Measurements from ENCODE around the gene TAF4.
"Not testable (repeated sequence)": the region's sequence is repeated elsewhere in the genome, so short reads cannot be mapped to it uniquely, and the experiment has no call there.

TAF4 gene

DNA sequence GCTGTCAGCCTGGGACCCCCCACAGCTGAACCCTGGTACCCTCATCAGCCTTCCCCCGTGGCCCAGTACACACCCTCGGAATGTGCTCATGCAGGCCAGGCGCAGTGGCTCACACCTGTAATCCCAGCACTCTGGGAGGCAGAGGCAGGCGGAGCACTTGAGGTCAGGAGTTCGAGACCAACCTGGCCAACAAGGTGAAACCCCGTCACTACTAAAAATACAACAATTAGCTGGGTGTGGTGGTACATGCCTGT, 9.9 kb downstream of the TAF4 start:
- DNase-seq: not testable (repeated sequence)

- no peak for DNase-seq
Observed at GRCh38 chr20:62055106-62055861, 10.4 kb downstream of the TAF4 start.

DNA sequence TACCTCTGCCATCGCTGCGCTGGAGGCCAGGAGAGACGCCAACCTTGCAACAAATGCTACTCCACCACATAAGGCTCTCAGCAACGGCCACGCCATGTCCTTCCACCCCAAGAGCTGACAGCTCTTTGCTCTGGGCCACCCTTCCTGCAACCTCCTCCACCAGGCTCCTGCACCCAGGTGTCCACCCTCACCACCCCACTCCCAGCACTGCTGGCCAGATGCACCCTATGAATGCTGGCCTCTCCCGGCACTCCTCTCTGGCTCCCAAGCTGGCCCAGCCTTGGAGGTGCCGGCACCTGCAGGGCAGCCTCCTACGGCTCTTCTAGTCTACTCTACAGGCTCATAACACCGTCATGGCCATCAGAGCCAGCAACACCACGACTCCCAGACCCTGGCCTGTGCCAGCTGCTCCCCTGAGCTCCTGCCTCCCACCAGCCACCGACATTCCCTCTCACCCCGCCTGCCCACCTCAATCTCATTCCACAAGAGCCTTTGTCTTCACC, 11.2 kb downstream of the TAF4 start:
- DNase-seq: no peak

- no peak for DNase-seq
Observed at GRCh38 chr20:62053465-62054196, 12.1 kb downstream of the TAF4 start.

DNA sequence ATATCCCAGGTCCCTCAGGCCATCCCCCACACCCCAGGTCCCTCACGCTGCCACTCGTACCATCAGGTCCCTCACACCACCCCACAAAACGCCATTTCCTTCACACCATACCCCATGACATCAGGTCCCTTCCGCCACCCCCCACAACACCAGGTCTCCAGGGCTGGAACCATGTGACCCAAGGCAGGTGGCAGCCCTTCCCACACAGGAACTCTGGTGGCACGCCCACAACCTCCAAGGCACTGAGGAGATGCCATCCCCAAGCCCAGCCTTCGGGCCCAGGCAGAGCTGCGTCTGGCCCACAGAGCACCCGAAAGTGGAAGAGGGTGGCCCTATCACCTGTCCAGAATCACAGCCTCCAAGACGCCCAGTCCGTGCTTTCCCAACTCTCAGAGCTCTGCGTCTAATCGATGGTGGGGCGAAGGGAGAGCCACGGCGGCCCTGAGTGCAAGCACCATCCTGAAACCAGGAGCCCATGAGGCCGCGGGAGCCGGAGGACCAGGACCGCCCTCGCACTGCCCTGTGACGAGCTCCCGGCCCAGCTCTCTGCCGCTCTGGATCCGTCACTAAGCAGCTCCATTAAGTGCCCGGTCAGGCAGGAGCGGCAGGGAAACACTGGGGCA, 12.7 kb downstream of the TAF4 start:
- DNase-seq: no peak

GRCh38 chr20:62052336-62052841, 13.3 kb downstream of the TAF4 start:
- DNase-seq: no peak

DNA sequence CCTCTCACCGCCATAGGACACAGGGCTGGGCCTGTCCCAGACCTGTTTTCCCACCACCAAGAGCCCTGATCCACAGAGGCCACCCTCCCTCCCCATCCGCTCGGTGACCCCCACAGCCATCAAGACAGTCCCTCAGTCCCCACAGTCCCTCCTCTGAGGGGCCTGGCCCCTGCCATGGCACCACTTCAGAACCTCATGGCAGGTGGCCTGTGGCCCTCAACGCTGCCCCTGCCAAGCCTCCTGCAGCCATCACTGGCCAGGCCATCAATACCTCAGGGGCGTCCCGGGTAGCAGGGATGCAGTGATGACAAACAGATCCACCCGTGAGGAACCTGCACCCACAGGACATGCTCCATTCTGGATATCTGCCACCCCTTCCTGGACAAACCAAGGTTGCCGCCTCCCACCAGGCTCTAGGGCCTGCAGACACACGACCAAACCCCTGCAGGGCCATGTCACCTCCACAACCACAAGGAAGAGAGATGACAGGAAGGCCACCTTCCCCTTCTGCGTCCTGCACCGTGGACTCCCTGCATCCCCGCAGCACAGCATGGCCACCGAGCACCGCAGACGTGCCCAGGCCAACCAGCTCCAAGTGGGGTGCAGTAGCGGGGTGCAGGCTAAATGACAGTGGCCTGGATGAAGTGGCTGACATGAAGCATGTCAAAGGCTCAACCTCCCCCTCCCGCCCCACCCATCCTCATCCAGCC, 14.0 kb downstream of the TAF4 start:
- DNase-seq: no peak

GRCh38 chr20:62051144-62051543, 14.5 kb downstream of the TAF4 start:
- DNase-seq: no peak

DNA sequence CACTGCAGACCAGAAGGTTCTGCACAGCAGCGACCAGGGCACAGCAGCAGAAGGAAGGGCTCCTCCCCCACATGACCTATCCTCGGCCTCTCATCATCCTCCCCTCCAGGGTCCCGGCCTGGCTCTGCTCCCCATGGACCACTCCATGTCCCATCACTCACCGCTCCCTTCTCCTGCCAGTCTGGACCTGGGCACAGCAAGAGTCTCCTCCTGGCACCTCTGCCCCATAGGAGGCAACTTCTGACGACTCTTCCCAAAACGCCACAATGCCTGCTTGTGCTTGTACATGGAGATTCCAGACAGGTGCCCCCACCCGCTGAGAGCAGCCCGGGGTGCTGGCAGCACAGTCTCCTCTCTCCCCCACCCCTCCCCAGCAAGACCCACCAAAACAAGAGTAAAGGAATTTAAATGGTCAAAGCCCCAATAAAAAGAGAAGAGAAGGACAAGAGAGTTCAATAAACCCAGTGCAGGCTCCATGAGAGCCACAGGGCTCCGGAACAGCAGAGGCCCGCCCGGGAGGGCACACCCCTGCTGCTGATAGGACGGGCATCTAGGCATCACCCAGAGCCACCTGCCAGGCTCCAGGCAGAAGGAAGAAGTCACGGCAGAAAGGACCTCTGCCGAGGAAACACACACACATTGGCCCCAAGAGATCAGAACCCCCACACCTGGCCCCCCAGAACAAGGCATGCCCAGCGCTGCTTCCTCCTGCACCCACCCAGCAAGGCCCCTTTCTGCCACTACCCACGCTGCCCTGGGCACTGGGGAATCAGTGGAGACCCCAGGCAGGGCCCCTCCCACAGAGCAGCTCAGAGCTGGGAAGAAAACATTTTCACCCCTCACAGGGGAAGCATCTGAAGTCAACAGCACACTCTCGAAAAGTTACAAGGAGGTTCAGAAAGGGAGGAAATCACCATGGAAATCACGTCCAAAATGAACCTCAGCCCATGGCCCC, 15.2 kb downstream of the TAF4 start:
- DNase-seq: no peak

DNA sequence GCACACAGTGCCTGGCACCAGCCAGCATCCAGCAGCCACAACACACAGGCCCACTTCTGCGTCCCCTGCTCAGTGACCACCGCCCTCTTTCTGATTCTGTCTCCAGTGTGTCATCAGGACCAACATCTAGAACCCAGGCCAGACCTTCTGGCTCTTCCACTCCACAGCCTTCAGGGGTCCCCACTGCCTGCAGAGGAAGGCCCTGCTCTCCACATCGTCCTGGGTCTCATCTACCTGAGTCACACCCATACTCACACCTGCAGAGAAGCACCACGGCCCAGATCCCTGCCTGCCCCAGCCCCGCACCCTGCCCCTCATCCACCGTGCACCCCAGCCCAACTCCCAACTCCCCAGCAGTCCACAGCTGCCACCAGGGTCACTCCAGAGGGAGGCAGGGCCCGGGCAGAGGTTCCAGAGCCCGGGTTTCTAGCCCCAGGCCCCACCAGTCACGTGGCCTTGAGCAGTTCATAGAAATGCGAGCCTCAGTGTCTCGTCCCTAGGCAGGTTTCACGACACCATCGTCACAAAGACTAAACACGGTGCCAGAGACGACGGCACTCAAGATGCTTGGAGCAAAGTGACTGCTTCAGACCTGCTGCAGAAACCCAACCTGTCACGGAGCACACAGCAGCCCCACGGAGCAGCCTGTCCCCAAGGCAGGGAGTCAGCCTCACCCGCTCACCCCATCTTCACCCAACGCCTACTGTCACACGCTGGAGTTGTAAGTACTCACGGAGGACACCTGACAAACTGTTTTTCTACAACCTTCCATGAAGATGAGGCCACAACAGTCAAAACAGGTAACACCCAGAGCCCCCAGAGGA, 16.1 kb downstream of the TAF4 start:
- DNase-seq: no peak

GRCh38 chr20:62048821-62049291, 16.8 kb downstream of the TAF4 start:
- DNase-seq: no peak

DNA sequence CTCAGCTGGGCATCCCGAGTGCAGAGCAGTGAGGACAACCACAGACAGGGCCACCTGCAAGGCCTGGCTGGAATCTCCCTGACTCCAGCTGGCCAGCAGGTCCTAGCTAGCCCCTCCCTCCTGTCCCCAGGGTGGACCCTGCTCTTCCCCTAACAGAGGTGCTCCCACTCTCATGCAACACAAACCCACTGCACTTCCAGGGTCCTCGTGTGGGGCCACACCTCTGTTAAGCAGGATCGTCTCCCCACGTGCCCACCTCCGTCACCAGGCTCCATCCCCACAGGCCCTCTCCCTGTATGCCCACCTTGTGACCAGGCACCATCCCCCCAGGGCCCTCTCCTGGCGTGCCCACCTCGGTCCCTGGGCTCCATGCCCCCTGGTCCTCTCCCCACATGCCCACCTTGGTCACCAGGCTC, 17.3 kb downstream of the TAF4 start:
- DNase-seq: no peak

- DNase-seq: no peak
Observed at GRCh38 chr20:62047666-62048345, 17.9 kb downstream of the TAF4 start.

DNA sequence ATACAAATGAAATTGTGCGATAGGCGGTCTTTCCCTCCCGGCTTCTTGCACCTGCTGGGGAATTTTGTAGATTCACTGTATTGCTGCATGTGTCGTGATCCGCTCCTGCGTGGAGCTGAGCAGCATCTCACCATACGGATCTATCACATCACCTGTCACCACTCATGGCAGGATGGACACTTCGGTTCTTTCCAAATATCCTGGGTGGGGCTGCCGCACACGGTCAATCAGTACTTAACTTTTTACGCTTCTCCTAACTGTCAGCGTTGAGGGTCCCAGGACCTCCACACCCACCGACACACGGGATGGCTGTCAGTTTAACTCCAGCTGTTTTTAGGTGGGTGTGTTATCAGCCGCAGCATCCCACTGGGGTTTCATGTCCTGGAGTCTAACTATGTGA, 19.2 kb downstream of the TAF4 start:
- DNase-seq: no peak

- DNase-seq: no peak
Observed at GRCh38 chr20:62045529-62046285, 20.0 kb downstream of the TAF4 start.

- no peak for DNase-seq
Observed at GRCh38 chr20:62045118-62045517, 20.6 kb downstream of the TAF4 start.

DNA sequence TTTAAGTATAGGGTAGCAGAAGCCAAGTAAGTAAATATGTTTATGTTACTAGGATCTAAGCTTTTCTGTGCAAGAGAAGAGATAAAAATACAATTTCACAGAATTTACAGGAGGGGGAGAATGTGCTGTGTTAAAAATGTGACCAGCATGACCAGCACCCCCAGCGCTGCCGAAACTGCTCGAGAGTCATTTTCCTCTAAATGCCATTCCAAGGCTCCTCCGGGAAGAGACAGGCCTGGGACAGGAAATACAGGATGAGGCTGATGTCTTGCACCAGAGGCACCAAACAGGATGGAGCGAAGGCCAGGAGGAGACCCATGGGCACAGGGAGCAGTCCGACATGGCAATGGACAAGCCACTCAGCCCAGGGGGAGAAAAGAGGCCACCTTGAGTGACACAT, 21.1 kb downstream of the TAF4 start:
- DNase-seq: no peak

DNA sequence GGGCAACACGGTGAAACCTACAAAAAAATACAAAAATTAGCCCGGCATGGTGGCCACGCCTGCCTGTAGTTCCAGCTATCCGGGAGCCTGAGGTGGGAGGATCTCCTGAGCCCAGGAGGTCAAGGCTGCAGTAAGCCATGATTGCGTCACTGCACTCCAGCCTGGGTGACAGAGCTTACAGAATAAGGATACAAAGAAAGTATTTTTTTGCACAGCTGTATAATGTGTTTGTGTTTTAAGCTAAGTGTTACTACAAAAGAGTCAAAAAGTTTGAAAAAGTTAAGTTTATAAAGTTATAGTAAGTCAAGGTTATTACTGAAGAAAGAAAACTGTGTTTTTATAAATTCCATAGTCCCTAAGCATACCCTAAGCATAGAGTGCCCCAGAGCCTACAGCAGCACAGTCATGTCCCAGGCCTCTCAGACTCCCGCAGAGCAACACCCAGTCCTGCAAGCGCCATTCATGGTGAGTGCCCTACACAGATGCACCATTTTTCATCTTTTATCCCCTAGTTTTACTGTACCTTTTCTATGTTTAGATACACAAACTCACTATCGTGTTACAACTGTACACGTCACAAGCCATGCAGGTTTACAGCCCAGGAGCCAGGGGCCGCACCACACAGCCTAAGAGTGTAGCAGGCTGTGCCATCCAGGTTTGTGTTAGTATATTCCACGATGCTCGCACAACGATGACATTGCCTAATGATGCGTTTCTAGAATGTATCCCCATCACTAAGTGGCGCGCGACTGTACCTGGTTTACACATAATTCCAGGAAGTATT, 22.4 kb downstream of the TAF4 start:
- no peak for DNase-seq

Measured in DMS153 (cell line).